ENCODE measurements around the gene NUP133. TPM values are rescaled to one million over a fixed set of nuclear protein-coding genes. Genes with fewer than 3 reads are reported as not detected.

Gene NUP133
- total and polyA plus RNA-seq, 2 donors (not counting 1 experiment from before 2014, with no cell fraction given), result 10.5 to 50.5 TPM

DNA sequence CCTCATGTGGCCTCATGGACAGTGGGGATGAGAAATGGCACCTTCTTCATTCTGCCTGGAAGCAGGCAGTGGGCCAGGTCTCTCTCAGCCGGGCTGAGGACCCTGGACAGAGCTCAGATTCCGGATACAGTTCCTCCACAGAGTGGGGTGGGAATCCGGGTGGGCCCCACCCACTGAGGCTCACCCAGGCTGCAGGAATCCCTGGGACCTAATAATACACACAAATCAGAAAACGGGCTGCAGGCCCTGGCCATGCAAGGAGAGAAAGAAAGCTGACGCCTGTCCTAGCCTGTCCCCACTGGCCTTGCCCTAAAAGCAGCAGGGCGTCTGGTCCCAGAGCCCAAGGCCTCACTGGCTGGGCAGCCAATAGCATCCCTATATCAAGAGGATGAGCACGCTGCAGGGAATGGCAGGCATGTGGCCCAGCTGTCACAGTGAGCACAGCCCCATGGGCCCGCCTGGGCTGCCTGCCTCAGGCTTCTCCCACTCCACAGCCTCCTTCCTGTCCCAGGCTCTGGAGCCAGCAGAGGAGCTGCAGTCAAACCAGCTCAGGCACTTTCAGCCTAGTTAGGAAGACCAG, 99.6 kb downstream of the NUP133 start:
- CTCF ChIA-PET, result interaction anchor here (4.6 kb wide), 1 partner anchor 73 kb away, joined by 21 read pairs; no protein-coding TSS in a partner anchor
- H4K20me1 ChIP-seq (ENCODE audit: control insufficient read depth, insufficient read depth, low read length, poor library complexity, severe bottlenecking), result no peaks in the 10 kb centered on the region
- peaks cover 12 to 15% of the 10 kb centered on the region in 2 donors for H3K4me1 ChIP-seq (ENCODE audit: control insufficient read depth in 2 of 2, insufficient read depth in 2 of 2, low read length in 2 of 2)
- H3K79me2 ChIP-seq (ENCODE audit: control insufficient read depth, insufficient read depth, low read length), result no peaks in the 10 kb centered on the region
- H3K27ac Mint-ChIP-seq, result no peak overlapping the region
- TF ChIP-seq, protein P1, sequence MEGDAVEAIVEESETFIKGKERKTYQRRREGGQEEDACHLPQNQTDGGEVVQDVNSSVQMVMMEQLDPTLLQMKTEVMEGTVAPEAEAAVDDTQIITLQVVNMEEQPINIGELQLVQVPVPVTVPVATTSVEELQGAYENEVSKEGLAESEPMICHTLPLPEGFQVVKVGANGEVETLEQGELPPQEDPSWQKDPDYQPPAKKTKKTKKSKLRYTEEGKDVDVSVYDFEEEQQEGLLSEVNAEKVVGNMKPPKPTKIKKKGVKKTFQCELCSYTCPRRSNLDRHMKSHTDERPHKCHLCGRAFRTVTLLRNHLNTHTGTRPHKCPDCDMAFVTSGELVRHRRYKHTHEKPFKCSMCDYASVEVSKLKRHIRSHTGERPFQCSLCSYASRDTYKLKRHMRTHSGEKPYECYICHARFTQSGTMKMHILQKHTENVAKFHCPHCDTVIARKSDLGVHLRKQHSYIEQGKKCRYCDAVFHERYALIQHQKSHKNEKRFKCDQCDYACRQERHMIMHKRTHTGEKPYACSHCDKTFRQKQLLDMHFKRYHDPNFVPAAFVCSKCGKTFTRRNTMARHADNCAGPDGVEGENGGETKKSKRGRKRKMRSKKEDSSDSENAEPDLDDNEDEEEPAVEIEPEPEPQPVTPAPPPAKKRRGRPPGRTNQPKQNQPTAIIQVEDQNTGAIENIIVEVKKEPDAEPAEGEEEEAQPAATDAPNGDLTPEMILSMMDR (IDR thresholded peaks at IDR 0.05), result no peak
- TF ChIP-seq EZH2 (IDR thresholded peaks at IDR 0.05; ENCODE audit: borderline replicate concordance, insufficient read depth, low read depth, low read length, poor library complexity, severe bottlenecking), result no peak
- peaks cover 0 to 10% (median 0%) of the 10 kb centered on the region in 3 donors for H3K9me3 ChIP-seq (ENCODE audit: control extremely low read depth in 1 of 3, control insufficient read depth in 2 of 3, insufficient read depth in 1 of 3, low read length in 2 of 3)
- no peak overlapping the region for H3K9ac ChIP-seq (ENCODE audit: low read length)
- intact Hi-C loops (cut with micrococcal nuclease), result no loop called here
- 63% methylated on average over 8 of the region's 8 CpGs for WGBS (ENCODE audit: insufficient coverage)
- no peak overlapping the region for H3K4me3 Mint-ChIP-seq
- no peak overlapping the region for H3K4me2 ChIP-seq (replicated peaks; ENCODE audit: low read depth, low read length, poor library complexity, severe bottlenecking)
- no peaks in the 10 kb centered on the region for H3K36me3 ChIP-seq (replicated peaks in 1 of 2; ENCODE audit: control extremely low read depth in 1 of 2, control insufficient read depth in 1 of 2, extremely low read depth in 1 of 2, insufficient read depth in 2 of 2, low read length in 1 of 2)
- H2AFZ ChIP-seq (ENCODE audit: insufficient read depth, low read depth, low read length, poor library complexity, severe bottlenecking), result no peak overlapping the region
- no peak overlapping the region for H3K27ac ChIP-seq (ENCODE audit: low read length in 2 of 2)
- peaks cover 51% of the 10 kb centered on the region for H3K27me3 Mint-ChIP-seq
- ATAC-seq (ENCODE audit: low read depth), result no peak
- H3K27me3 ChIP-seq (replicated peaks in 1 of 4; ENCODE audit: control extremely low read depth in 1 of 4, control insufficient read depth in 3 of 4, insufficient read depth in 4 of 4, low read length in 3 of 4), result peaks cover 0 to 58% (median 23%) of the 10 kb centered on the region in 4 experiments
- no peaks in the 10 kb centered on the region for H3K9me3 Mint-ChIP-seq (ENCODE audit: insufficient read depth)
- H3K4me1 Mint-ChIP-seq, result peaks cover 18% of the 10 kb centered on the region
- DNase-seq, result no peak
- POLR2A ChIA-PET, result no interaction called here
- H3K4me3 ChIP-seq (ENCODE audit: control extremely low read depth in 1 of 5, extremely low read depth in 1 of 5, insufficient read depth in 1 of 5, low read depth in 2 of 5, low read length in 4 of 5), result no peak overlapping the region
